GM23338 (cell line): ENCODE results near the gene RAD18. TPM values are rescaled to one million over a fixed set of nuclear protein-coding genes. Genes with fewer than 3 reads are reported as not detected.

Source experiments
- ATAC-seq: fragments of 200-7000 bp; cut with Tn5 transposase; 3 replicates; pipeline ENCODE4 v1.9.1; 2020
- DNase-seq: peaks from one replicate; pipeline ENCODE4 v3.0.0-alpha.2; 2015; ENCODE audit warnings: low spot score
- H2AFZ ChIP-seq: fragments of 200-600 bp; sonication (generic); 2 replicates; pipeline ENCODE4 v1.8.0; 2016; ENCODE audit warnings: antibody characterized with exemption, mild to moderate bottlenecking, moderate library complexity
- H3F3A ChIP-seq: fragments of 200-600 bp; sonication (generic); replicated peaks from 2 replicates; pipeline ENCODE4 v1.8.0; 2017; ENCODE audit warnings: antibody characterized with exemption, mixed run types, low read depth
- H3K27ac ChIP-seq: fragments of 200-600 bp; sonication (generic); 2 replicates; pipeline ENCODE4 v1.6.1; 2016; ENCODE audit warnings: low read depth
- H3K27me3 ChIP-seq: fragments of 200-600 bp; sonication (generic); 2 replicates; pipeline ENCODE4 v1.8.0; 2016; ENCODE audit warnings: mild to moderate bottlenecking, mixed run types, moderate library complexity; ENCODE audit not compliant: insufficient read depth
- H3K36me3 ChIP-seq: fragments of 200-600 bp; sonication (generic); 2 replicates; pipeline ENCODE4 v1.8.0; 2016; ENCODE audit warnings: mild to moderate bottlenecking; ENCODE audit not compliant: insufficient read depth
- H3K4me1 ChIP-seq: fragments of 200-600 bp; sonication (generic); 2 replicates; pipeline ENCODE4 v1.8.0; 2016; ENCODE audit warnings: mild to moderate bottlenecking, moderate library complexity; ENCODE audit not compliant: insufficient read depth
- H3K4me2 ChIP-seq: fragments of 200-600 bp; sonication (generic); 2 replicates; pipeline ENCODE4 v1.7.1; 2017; ENCODE audit warnings: mixed run types
- H3K4me3 ChIP-seq: fragments of 200-600 bp; sonication (generic); 2 replicates; pipeline ENCODE4 v1.6.1; 2016; ENCODE audit warnings: mixed run types
- H3K79me2 ChIP-seq: fragments of 200-600 bp; sonication (generic); replicated peaks from 2 replicates; pipeline ENCODE4 v1.8.0; 2017; ENCODE audit warnings: mild to moderate bottlenecking; ENCODE audit not compliant: insufficient read depth
- H3K9me2 ChIP-seq: fragments of 200-600 bp; sonication (generic); 2 replicates; pipeline ENCODE4 v1.8.0; 2017; ENCODE audit not compliant: insufficient read depth
- H4K20me1 ChIP-seq: fragments of 200-600 bp; sonication (generic); replicated peaks from 2 replicates; pipeline ENCODE4 v1.8.0; 2017; ENCODE audit warnings: mild to moderate bottlenecking; ENCODE audit not compliant: insufficient read depth
- H3K27ac Mint-ChIP-seq: 2 replicates; pipeline ENCODE4 v1.8.0; 2020; ENCODE audit warnings: inconsistent platforms, mild to moderate bottlenecking, moderate library complexity, mixed read lengths
- H3K27me3 Mint-ChIP-seq: 3 replicates; pipeline ENCODE4 v1.8.0; 2022; ENCODE audit warnings: low read depth, mild to moderate bottlenecking, moderate library complexity, mixed read lengths, inconsistent platforms; ENCODE audit not compliant: insufficient read depth, poor library complexity
- H3K36me3 Mint-ChIP-seq: 3 replicates; pipeline ENCODE4 v1.8.0; 2021; ENCODE audit warnings: low read depth, mild to moderate bottlenecking, inconsistent platforms, moderate library complexity, mixed read lengths
- H3K4me1 Mint-ChIP-seq: 3 replicates; pipeline ENCODE4 v1.8.0; 2020; ENCODE audit warnings: mild to moderate bottlenecking, inconsistent platforms, mixed read lengths
- H3K4me3 Mint-ChIP-seq: 3 replicates; pipeline ENCODE4 v1.8.0; 2021; ENCODE audit warnings: moderate library complexity, mild to moderate bottlenecking, inconsistent platforms, mixed read lengths
- H3K9me3 Mint-ChIP-seq: 3 replicates; pipeline ENCODE4 v1.8.0; 2020; ENCODE audit warnings: moderate library complexity, mild to moderate bottlenecking, inconsistent platforms, mixed read lengths
- CREB1 ChIP-seq: fragments of 250-450 bp; sonication (Bioruptor Pico); IDR thresholded peaks from 2 replicates; pipeline ENCODE4 v1.5.0; 2020; ENCODE audit warnings: low read depth, mild to moderate bottlenecking, moderate library complexity
- EZH2 ChIP-seq: fragments of 200-600 bp; sonication (generic); IDR thresholded peaks from one replicate; pipeline ENCODE4 v1.8.0; 2017; ENCODE audit warnings: antibody characterized with exemption, mild to moderate bottlenecking, low read depth; ENCODE audit not compliant: unreplicated experiment
- JUNB ChIP-seq: IDR thresholded peaks from one replicate; pipeline ENCODE4 v1.6.1; 2016; ENCODE audit warnings: antibody characterized with exemption; ENCODE audit not compliant: unreplicated experiment
- NANOG ChIP-seq: IDR thresholded peaks from 2 replicates; pipeline ENCODE4 v1.6.1; 2016; ENCODE audit warnings: antibody characterized with exemption, borderline replicate concordance
- polyA plus RNA-seq: library from polyadenylated mRNA; unstranded; fragments of >200 nt; fragmentation: Nextera tagmentation; extraction: Ambion mirVana; gene quantifications from 2 replicates; pipeline ENCODE4 v1.2.1, GENCODE V29; 2016
- total RNA-seq: library from RNA; depleted of rRNA; stranded (reverse); fragments of >200 nt; shearing (Covaris generic); gene quantifications from 2 replicates; pipeline ENCODE4 v1.2.3, GENCODE V29; 2014
- TF ChIP-seq, protein P1 (sequence below): fragments of 250-450 bp; sonication (Bioruptor Pico); IDR thresholded peaks from 2 replicates; pipeline ENCODE4 v1.5.0; 2020; ENCODE audit warnings: mild to moderate bottlenecking, moderate library complexity
- TF ChIP-seq, protein P2 (sequence below): IDR thresholded peaks from 2 replicates; pipeline ENCODE4 v1.6.1; 2016; ENCODE audit warnings: antibody characterized with exemption

Gene RAD18
- total and polyA plus RNA-seq, 2 experiments from 2014 or later = 25.4 to 40.1 TPM

DNA sequence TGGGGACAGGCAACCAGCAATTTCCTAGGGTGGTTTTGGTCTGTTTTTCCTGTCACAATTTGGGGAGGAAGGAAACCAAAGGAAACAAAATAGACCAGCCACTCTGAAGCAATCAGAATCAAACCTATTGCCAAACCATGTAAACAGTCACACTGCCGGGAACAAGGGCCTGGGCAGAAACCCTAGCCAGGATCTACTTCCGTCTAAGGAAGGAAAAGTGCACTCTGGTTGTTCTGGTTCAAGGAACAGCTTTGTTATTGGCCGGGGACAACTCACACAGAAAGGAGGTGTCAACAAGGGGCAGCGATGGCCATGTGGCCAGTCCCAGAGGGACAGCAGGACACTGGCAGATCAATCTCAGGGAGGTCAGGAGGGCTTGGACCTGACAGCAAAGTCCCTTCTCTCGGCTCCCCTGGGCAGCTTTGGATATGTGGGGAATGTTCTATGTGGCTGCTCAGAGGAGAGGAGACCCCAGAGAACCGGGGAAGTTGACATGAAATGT, 17.5 kb upstream of the RAD18 start (continued):
- TF ChIP-seq, protein P1, sequence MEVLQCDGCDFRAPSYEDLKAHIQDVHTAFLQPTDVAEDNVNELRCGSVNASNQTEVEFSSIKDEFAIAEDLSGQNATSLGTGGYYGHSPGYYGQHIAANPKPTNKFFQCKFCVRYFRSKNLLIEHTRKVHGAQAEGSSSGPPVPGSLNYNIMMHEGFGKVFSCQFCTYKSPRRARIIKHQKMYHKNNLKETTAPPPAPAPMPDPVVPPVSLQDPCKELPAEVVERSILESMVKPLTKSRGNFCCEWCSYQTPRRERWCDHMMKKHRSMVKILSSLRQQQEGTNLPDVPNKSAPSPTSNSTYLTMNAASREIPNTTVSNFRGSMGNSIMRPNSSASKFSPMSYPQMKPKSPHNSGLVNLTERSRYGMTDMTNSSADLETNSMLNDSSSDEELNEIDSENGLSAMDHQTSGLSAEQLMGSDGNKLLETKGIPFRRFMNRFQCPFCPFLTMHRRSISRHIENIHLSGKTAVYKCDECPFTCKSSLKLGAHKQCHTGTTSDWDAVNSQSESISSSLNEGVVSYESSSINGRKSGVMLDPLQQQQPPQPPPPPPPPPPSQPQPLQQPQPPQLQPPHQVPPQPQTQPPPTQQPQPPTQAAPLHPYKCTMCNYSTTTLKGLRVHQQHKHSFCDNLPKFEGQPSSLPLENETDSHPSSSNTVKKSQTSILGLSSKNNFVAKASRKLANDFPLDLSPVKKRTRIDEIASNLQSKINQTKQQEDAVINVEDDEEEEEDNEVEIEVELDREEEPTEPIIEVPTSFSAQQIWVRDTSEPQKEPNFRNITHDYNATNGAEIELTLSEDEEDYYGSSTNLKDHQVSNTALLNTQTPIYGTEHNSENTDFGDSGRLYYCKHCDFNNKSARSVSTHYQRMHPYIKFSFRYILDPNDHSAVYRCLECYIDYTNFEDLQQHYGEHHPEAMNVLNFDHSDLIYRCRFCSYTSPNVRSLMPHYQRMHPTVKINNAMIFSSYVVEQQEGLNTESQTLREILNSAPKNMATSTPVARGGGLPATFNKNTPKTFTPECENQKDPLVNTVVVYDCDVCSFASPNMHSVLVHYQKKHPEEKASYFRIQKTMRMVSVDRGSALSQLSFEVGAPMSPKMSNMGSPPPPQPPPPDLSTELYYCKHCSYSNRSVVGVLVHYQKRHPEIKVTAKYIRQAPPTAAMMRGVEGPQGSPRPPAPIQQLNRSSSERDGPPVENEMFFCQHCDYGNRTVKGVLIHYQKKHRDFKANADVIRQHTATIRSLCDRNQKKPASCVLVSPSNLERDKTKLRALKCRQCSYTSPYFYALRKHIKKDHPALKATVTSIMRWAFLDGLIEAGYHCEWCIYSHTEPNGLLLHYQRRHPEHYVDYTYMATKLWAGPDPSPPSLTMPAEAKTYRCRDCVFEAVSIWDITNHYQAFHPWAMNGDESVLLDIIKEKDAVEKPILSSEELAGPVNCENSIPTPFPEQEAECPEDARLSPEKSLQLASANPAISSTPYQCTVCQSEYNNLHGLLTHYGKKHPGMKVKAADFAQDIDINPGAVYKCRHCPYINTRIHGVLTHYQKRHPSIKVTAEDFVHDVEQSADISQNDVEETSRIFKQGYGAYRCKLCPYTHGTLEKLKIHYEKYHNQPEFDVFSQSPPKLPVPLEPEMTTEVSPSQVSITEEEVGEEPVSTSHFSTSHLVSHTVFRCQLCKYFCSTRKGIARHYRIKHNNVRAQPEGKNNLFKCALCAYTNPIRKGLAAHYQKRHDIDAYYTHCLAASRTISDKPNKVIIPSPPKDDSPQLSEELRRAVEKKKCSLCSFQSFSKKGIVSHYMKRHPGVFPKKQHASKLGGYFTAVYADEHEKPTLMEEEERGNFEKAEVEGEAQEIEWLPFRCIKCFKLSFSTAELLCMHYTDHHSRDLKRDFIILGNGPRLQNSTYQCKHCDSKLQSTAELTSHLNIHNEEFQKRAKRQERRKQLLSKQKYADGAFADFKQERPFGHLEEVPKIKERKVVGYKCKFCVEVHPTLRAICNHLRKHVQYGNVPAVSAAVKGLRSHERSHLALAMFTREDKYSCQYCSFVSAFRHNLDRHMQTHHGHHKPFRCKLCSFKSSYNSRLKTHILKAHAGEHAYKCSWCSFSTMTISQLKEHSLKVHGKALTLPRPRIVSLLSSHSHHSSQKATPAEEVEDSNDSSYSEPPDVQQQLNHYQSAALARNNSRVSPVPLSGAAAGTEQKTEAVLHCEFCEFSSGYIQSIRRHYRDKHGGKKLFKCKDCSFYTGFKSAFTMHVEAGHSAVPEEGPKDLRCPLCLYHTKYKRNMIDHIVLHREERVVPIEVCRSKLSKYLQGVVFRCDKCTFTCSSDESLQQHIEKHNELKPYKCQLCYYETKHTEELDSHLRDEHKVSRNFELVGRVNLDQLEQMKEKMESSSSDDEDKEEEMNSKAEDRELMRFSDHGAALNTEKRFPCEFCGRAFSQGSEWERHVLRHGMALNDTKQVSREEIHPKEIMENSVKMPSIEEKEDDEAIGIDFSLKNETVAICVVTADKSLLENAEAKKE = no peak
- no peak for TF ChIP-seq JUNB

DNA sequence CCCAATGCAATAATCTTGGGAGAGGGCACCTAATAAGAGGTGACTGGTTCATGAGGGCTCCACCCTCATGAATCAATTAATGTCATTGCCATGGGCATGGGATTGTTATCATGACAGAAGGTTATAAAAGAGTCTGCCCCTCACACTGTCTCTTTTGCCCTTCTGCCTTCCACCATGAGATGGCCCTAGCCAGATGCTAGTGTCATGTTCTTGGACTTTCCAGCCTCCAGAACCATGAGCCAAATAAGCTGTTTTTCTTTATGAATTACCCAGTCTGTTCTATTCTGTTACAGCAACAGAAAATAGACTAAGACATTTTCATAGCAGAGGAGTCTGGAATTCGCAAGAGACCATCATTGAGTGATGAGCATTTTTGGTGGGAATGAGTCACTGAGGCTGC, 16.0 kb upstream of the RAD18 start:
- Histone ChIP-seq H2AFZ (no peak overlapping the region), H3K4me3 (no peak overlapping the region), H3K4me1 (no peaks in the 10 kb centered on the region), H3K9me2 (peaks cover 10% of the 10 kb centered on the region; the same call in 1 of the 2 replicates), H3K27ac (no peak overlapping the region), H3K27me3 (no peaks in the 10 kb centered on the region), H3K36me3 (no peaks in the 10 kb centered on the region), H3F3A (no peaks in the 10 kb centered on the region), H3K79me2 (no peaks in the 10 kb centered on the region), H3K4me2 (no peak overlapping the region), H4K20me1 (no peaks in the 10 kb centered on the region)
- Mint-ChIP-seq H3K4me3 (no peak overlapping the region), H3K27ac (no peak overlapping the region), H3K4me1 (peaks cover 6% of the 10 kb centered on the region; the same call in 1 of the 3 replicates), H3K9me3 (peaks cover 3% of the 10 kb centered on the region; the same call in 2 of the 3 replicates), H3K27me3 (peaks cover 6% of the 10 kb centered on the region), H3K36me3 (no peaks in the 10 kb centered on the region)
- ATAC-seq (no peak), DNase-seq (no peak)
- TF ChIP-seq, protein P2, sequence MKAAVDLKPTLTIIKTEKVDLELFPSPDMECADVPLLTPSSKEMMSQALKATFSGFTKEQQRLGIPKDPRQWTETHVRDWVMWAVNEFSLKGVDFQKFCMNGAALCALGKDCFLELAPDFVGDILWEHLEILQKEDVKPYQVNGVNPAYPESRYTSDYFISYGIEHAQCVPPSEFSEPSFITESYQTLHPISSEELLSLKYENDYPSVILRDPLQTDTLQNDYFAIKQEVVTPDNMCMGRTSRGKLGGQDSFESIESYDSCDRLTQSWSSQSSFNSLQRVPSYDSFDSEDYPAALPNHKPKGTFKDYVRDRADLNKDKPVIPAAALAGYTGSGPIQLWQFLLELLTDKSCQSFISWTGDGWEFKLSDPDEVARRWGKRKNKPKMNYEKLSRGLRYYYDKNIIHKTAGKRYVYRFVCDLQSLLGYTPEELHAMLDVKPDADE = no peak
- no peak for TF ChIP-seq EZH2
- no peak for TF ChIP-seq NANOG
- no peak for TF ChIP-seq JUNB
- no peak for TF ChIP-seq CREB1 (CRISPR knock-in tag)
- TF ChIP-seq, protein P1 = no peak
